Loucy (cell line): Measurements from ENCODE around the gene CDH4.
"Not testable (repeated sequence)": the region's sequence is repeated elsewhere in the genome, so short reads cannot be mapped to it uniquely, and the experiment has no call there.

ENCODE experiments used
- H2AFZ ChIP-seq: fragments of 200-600 bp; sonication (generic); 2 replicates; pipeline ENCODE4 v1.6.0; 2016; ENCODE audit warnings: antibody characterized with exemption, mild to moderate bottlenecking, low read length, moderate library complexity
- H3F3A ChIP-seq: fragments of 200-600 bp; 2 replicates; pipeline ENCODE4 v1.6.0; 2016; ENCODE audit warnings: antibody characterized with exemption, low read depth, mild to moderate bottlenecking
- H3K27me3 ChIP-seq: fragments of 200-600 bp; sonication (generic); 2 replicates; pipeline ENCODE4 v1.6.1; 2014; ENCODE audit warnings: low read length, mild to moderate bottlenecking; ENCODE audit not compliant: insufficient read depth, poor library complexity, severe bottlenecking
- H3K36me3 ChIP-seq: fragments of 200-600 bp; sonication (generic); 2 replicates; pipeline ENCODE4 v1.6.1; 2016; ENCODE audit warnings: low read length; ENCODE audit not compliant: insufficient read depth
- H3K4me1 ChIP-seq: fragments of 200-600 bp; sonication (generic); 2 replicates; pipeline ENCODE4 v1.5.1; 2014; ENCODE audit warnings: low read length, mild to moderate bottlenecking; ENCODE audit not compliant: insufficient read depth, poor library complexity, severe bottlenecking
- H3K4me2 ChIP-seq: fragments of 200-600 bp; sonication (generic); 2 replicates; pipeline ENCODE4 v1.6.0; 2014; ENCODE audit warnings: antibody characterized with exemption, low read length, low read depth, mild to moderate bottlenecking; ENCODE audit not compliant: poor library complexity, severe bottlenecking
- H3K4me3 ChIP-seq: fragments of 200-600 bp; sonication (generic); 2 replicates; pipeline ENCODE4 v1.5.1; 2014; ENCODE audit warnings: low read length, mild to moderate bottlenecking, mixed read lengths; ENCODE audit not compliant: poor library complexity, severe bottlenecking
- H3K79me2 ChIP-seq: fragments of 200-600 bp; sonication (generic); 2 replicates; pipeline ENCODE4 v1.6.1; 2014; ENCODE audit warnings: low read length; ENCODE audit not compliant: insufficient read depth
- H3K9ac ChIP-seq: fragments of 200-600 bp; sonication (generic); 2 replicates; pipeline ENCODE4 v1.6.0; 2014; ENCODE audit warnings: mild to moderate bottlenecking, low read depth, low read length, moderate library complexity; ENCODE audit not compliant: poor library complexity, severe bottlenecking
- H3K9me2 ChIP-seq: fragments of 200-600 bp; sonication (generic); replicated peaks from 2 replicates; pipeline ENCODE4 v1.6.1; 2016; ENCODE audit warnings: low read depth, low read length, mixed read lengths
- H3K9me3 ChIP-seq: fragments of 200-600 bp; sonication (generic); 2 replicates; pipeline ENCODE4 v1.6.1; 2014; ENCODE audit warnings: mild to moderate bottlenecking, antibody characterized with exemption, low read length, low read depth; ENCODE audit not compliant: insufficient read depth
- H4K20me1 ChIP-seq: fragments of 200-600 bp; sonication (generic); 2 replicates; pipeline ENCODE4 v1.6.0; 2014; ENCODE audit warnings: antibody characterized with exemption, low read length, mild to moderate bottlenecking; ENCODE audit not compliant: insufficient read depth, poor library complexity, severe bottlenecking
- CTCF ChIP-seq: fragments of 200-600 bp; sonication (generic); conservative IDR thresholded peaks from 2 replicates; pipeline ENCODE4 v1.5.1; 2014; ENCODE audit warnings: mild to moderate bottlenecking, antibody characterized with exemption, low read length
- EZH2phosphoT487 ChIP-seq: fragments of 200-600 bp; IDR thresholded peaks from 2 replicates; pipeline ENCODE4 v1.6.1; 2018; ENCODE audit warnings: antibody characterized with exemption, mild to moderate bottlenecking, moderate library complexity, borderline replicate concordance

The CDH4 gene

GRCh38 chr20:61852268-61853072 is 600.4 kb downstream of the CDH4 start:
- Histone ChIP-seq H3K27me3 (no peaks in the 10 kb centered on the region), H3F3A (no peaks in the 10 kb centered on the region), H3K4me1 (no peaks in the 10 kb centered on the region), H2AFZ (no peak overlapping the region), H3K9me2 (no peaks in the 10 kb centered on the region), H3K4me2 (no peak overlapping the region), H3K4me3 (no peak overlapping the region), H3K9me3 (no peaks in the 10 kb centered on the region), H3K9ac (no peak overlapping the region), H3K36me3 (peaks cover 20% of the 10 kb centered on the region; the same call in 1 of the 2 replicates), H4K20me1 (no peaks in the 10 kb centered on the region), H3K79me2 (no peaks in the 10 kb centered on the region)
- TF ChIP-seq EZH2phosphoT487, result no peak
- TF ChIP-seq CTCF, result no peak

- H3K4me2 ChIP-seq, result no peak overlapping the region
These were observed 601.3 kb downstream of the CDH4 start for GRCh38 chr20:61853073-61854005.

GRCh38 chr20:61854538-61854937 is 602.5 kb downstream of the CDH4 start:
- H3K36me3 ChIP-seq, H3K4me2 ChIP-seq, H3K9ac ChIP-seq, H3K9me2 ChIP-seq, H3K4me3 ChIP-seq, H3K79me2 ChIP-seq, H2AFZ ChIP-seq, H3K9me3 ChIP-seq, H4K20me1 ChIP-seq, H3K27me3 ChIP-seq, H3F3A ChIP-seq, H3K4me1 ChIP-seq: not testable (repeated sequence)

More at GRCh38 chr20:61853073-61854005, 601.3 kb downstream of the CDH4 start:
- peaks cover 14% of the 10 kb centered on the region; the same call in 1 of the 2 replicates for H3K36me3 ChIP-seq
- H3K4me3 ChIP-seq, result no peak overlapping the region
- no peaks in the 10 kb centered on the region for H3K27me3 ChIP-seq
- no peaks in the 10 kb centered on the region for H3K9me3 ChIP-seq
- H3K9me2 ChIP-seq, result no peaks in the 10 kb centered on the region
- no peak overlapping the region for H3K9ac ChIP-seq
- no peak overlapping the region for H2AFZ ChIP-seq
- H3K4me1 ChIP-seq, result no peaks in the 10 kb centered on the region
- H3K79me2 ChIP-seq, result no peaks in the 10 kb centered on the region
- H3F3A ChIP-seq, result no peaks in the 10 kb centered on the region
- TF ChIP-seq CTCF, result no peak
- TF ChIP-seq EZH2phosphoT487, result no peak
- no peaks in the 10 kb centered on the region for H4K20me1 ChIP-seq
